KMS-11 (cell line): Measurements from ENCODE around the gene KCTD7.
"Not testable (repeated sequence)": the region's sequence is repeated elsewhere in the genome, so short reads cannot be mapped to it uniquely, and the experiment has no call there.

Experiments used
- H2AFZ ChIP-seq: fragments of 200-600 bp; sonication (generic); 2 replicates; pipeline ENCODE4 v1.6.1; 2016; ENCODE audit warnings: antibody characterized with exemption, mixed run types, low read depth
- H3K27ac ChIP-seq: fragments of 200-600 bp; sonication (generic); 2 replicates; pipeline ENCODE4 v1.6.1; 2016; ENCODE audit warnings: mild to moderate bottlenecking, mixed run types
- H3K27me3 ChIP-seq: fragments of 200-600 bp; sonication (generic); 2 replicates; pipeline ENCODE4 v1.6.1; 2017; ENCODE audit warnings: mild to moderate bottlenecking, low read depth, mixed run types, moderate library complexity; ENCODE audit not compliant: insufficient read depth
- H3K36me3 ChIP-seq: fragments of 200-600 bp; sonication (generic); 2 replicates; pipeline ENCODE4 v1.6.1; 2017; ENCODE audit warnings: mild to moderate bottlenecking, mixed run types; ENCODE audit not compliant: insufficient read depth
- H3K4me1 ChIP-seq: fragments of 200-600 bp; sonication (generic); 2 replicates; pipeline ENCODE4 v1.6.1; 2016; ENCODE audit warnings: mild to moderate bottlenecking, low read depth, mixed run types; ENCODE audit not compliant: poor library complexity, severe bottlenecking
- H3K4me2 ChIP-seq: fragments of 200-600 bp; sonication (generic); 2 replicates; pipeline ENCODE4 v1.7.0; 2016; ENCODE audit warnings: mild to moderate bottlenecking, mixed run types
- H3K4me3 ChIP-seq: fragments of 200-600 bp; sonication (generic); IDR thresholded peaks from 2 replicates; pipeline ENCODE4 v1.6.1; 2017; ENCODE audit warnings: low read depth, low read length, mixed read lengths; ENCODE audit not compliant: insufficient read depth
- H3K79me2 ChIP-seq: fragments of 200-600 bp; sonication (generic); 2 replicates; pipeline ENCODE4 v1.6.1; 2016; ENCODE audit warnings: low read depth, mixed run types; ENCODE audit not compliant: insufficient read depth
- H3K9ac ChIP-seq: fragments of 200-600 bp; sonication (generic); 2 replicates; pipeline ENCODE4 v1.6.1; 2016; ENCODE audit warnings: mild to moderate bottlenecking, mixed run types
- H4K20me1 ChIP-seq: fragments of 200-600 bp; sonication (generic); 2 replicates; pipeline ENCODE4 v1.6.1; 2016; ENCODE audit warnings: mild to moderate bottlenecking, mixed run types; ENCODE audit not compliant: insufficient read depth
- CTCF ChIP-seq: fragments of 200-600 bp; sonication (generic); conservative IDR thresholded peaks from 2 replicates; pipeline ENCODE4 v1.6.1; 2017; ENCODE audit warnings: low read depth, mild to moderate bottlenecking, antibody characterized with exemption, low read length, moderate library complexity, mixed read lengths

KCTD7 gene

GRCh38 chr7:66602159-66602558 lies 26.5 kb upstream of the KCTD7 start:
- Histone ChIP-seq H3K4me2 (no peak overlapping the region), H3K36me3 (no peaks in the 10 kb centered on the region), H3K79me2 (no peaks in the 10 kb centered on the region), H3K27ac (no peak overlapping the region), H3K27me3 (no peaks in the 10 kb centered on the region), H4K20me1 (no peaks in the 10 kb centered on the region), H3K9ac (no peak overlapping the region), H3K4me3 (no peak overlapping the region), H3K4me1 (no peaks in the 10 kb centered on the region), H2AFZ (no peak overlapping the region)
- no peak for TF ChIP-seq CTCF

GRCh38 chr7:66604198-66604597 lies 24.5 kb upstream of the KCTD7 start:
- no peak for TF ChIP-seq CTCF
- H2AFZ ChIP-seq, result no peak overlapping the region
- no peak overlapping the region for H3K27ac ChIP-seq
- no peak overlapping the region for H3K4me3 ChIP-seq
- H4K20me1 ChIP-seq, result no peaks in the 10 kb centered on the region
- H3K27me3 ChIP-seq, result no peaks in the 10 kb centered on the region
- no peaks in the 10 kb centered on the region for H3K36me3 ChIP-seq
- no peak overlapping the region for H3K9ac ChIP-seq
- no peaks in the 10 kb centered on the region for H3K4me1 ChIP-seq
- no peaks in the 10 kb centered on the region for H3K79me2 ChIP-seq
- no peak overlapping the region for H3K4me2 ChIP-seq

GRCh38 chr7:66606540-66607291 lies 22.0 kb upstream of the KCTD7 start:
- H2AFZ ChIP-seq, H3K27ac ChIP-seq, H3K4me2 ChIP-seq, H3K27me3 ChIP-seq, H3K4me3 ChIP-seq, H3K36me3 ChIP-seq, H3K79me2 ChIP-seq, H3K4me1 ChIP-seq, H3K9ac ChIP-seq, H4K20me1 ChIP-seq: not testable (repeated sequence)

GRCh38 chr7:66609176-66609575 lies 19.5 kb upstream of the KCTD7 start:
- Histone ChIP-seq H3K4me3 (no peak overlapping the region), H3K4me2 (no peak overlapping the region), H2AFZ (no peak overlapping the region), H3K27ac (no peak overlapping the region), H3K9ac (no peak overlapping the region), H3K4me1 (no peaks in the 10 kb centered on the region), H3K36me3 (no peaks in the 10 kb centered on the region), H4K20me1 (no peaks in the 10 kb centered on the region), H3K79me2 (no peaks in the 10 kb centered on the region), H3K27me3 (no peaks in the 10 kb centered on the region)
- TF ChIP-seq CTCF, result no peak

GRCh38 chr7:66614596-66614995 lies 14.1 kb upstream of the KCTD7 start:
- H3K4me2 ChIP-seq, H3K4me1 ChIP-seq, H3K4me3 ChIP-seq, H3K27me3 ChIP-seq, H3K27ac ChIP-seq, H3K79me2 ChIP-seq, H2AFZ ChIP-seq, H4K20me1 ChIP-seq, H3K9ac ChIP-seq, H3K36me3 ChIP-seq: not testable (repeated sequence)
